H9 (cell line): Measurements from ENCODE around the gene MTURN. TPM values are rescaled to one million over a fixed set of nuclear protein-coding genes. Genes with fewer than 3 reads are reported as not detected.

Experiments used
- DNase-seq: peaks from one replicate; pipeline ENCODE4 v3.0.0-alpha.2; 2017
- H2AFZ ChIP-seq: one replicate; pipeline ENCODE4 v1.6.1; 2013; ENCODE audit warnings: mild to moderate bottlenecking, low read length, control low read depth, moderate library complexity
- H2AK5ac ChIP-seq: 2 replicates; pipeline ENCODE4 v1.6.1; 2013; ENCODE audit warnings: low read length, control low read depth, mixed read lengths; ENCODE audit not compliant: insufficient read length
- H2BK120ac ChIP-seq: one replicate; pipeline ENCODE4 v1.6.1; 2013; ENCODE audit warnings: low read depth, mild to moderate bottlenecking, low read length, control low read depth, inconsistent platforms; ENCODE audit not compliant: poor library complexity, severe bottlenecking
- H2BK12ac ChIP-seq: 2 replicates; pipeline ENCODE4 v1.6.1; 2013; ENCODE audit warnings: low read length, control low read depth, mixed read lengths, low read depth; ENCODE audit not compliant: insufficient read length
- H2BK15ac ChIP-seq: 2 replicates; pipeline ENCODE4 v1.6.1; 2013; ENCODE audit warnings: low read depth, low read length, control low read depth
- H2BK20ac ChIP-seq: one replicate; pipeline ENCODE4 v1.6.1; 2013; ENCODE audit warnings: low read depth, mild to moderate bottlenecking, low read length, control low read depth, inconsistent platforms; ENCODE audit not compliant: poor library complexity, severe bottlenecking
- H2BK5ac ChIP-seq: 2 replicates; pipeline ENCODE4 v1.6.1; 2013; ENCODE audit warnings: low read length, control low read depth, mixed read lengths; ENCODE audit not compliant: insufficient read length
- H3K14ac ChIP-seq: 2 replicates; pipeline ENCODE4 v1.6.1; 2013; ENCODE audit warnings: low read length, control low read depth; ENCODE audit not compliant: insufficient read depth
- H3K18ac ChIP-seq: 2 replicates; pipeline ENCODE4 v1.6.1; 2013; ENCODE audit warnings: low read depth, mild to moderate bottlenecking, mixed read lengths, low read length, control low read depth; ENCODE audit not compliant: insufficient read length
- H3K23ac ChIP-seq: 2 replicates; pipeline ENCODE4 v1.6.1; 2013; ENCODE audit warnings: low read length, control low read depth, mixed read lengths, low read depth; ENCODE audit not compliant: insufficient read length
- H3K23me2 ChIP-seq: 2 replicates; pipeline ENCODE4 v1.6.1; 2013; ENCODE audit warnings: low read depth, mild to moderate bottlenecking, mixed read lengths, low read length, control low read depth; ENCODE audit not compliant: insufficient read length, poor library complexity, severe bottlenecking
- H3K27ac ChIP-seq: 2 replicates; pipeline ENCODE4 v1.5.1; 2013; ENCODE audit warnings: low read length, control low read depth, mixed read lengths, low read depth; ENCODE audit not compliant: insufficient read length
- H3K27me3 ChIP-seq: 2 replicates; pipeline ENCODE4 v1.6.1; 2013; ENCODE audit warnings: low read length, control low read depth, inconsistent platforms; ENCODE audit not compliant: insufficient read depth
- H3K4ac ChIP-seq: 2 replicates; pipeline ENCODE4 v1.6.1; 2013; ENCODE audit warnings: low read depth, mild to moderate bottlenecking, control low read depth, inconsistent platforms, low read length, moderate library complexity
- H3K4me1 ChIP-seq: 2 replicates; pipeline ENCODE4 v1.6.1; 2013; ENCODE audit warnings: low read length, control low read depth, inconsistent platforms; ENCODE audit not compliant: insufficient read depth
- H3K4me2 ChIP-seq: 2 replicates; pipeline ENCODE4 v1.6.1; 2013; ENCODE audit warnings: low read length, control low read depth, mixed read lengths; ENCODE audit not compliant: insufficient read length, insufficient read depth
- H3K56ac ChIP-seq: 2 replicates; pipeline ENCODE4 v1.6.1; 2013; ENCODE audit warnings: low read depth, mild to moderate bottlenecking, mixed read lengths, low read length, control low read depth; ENCODE audit not compliant: insufficient read length
- H3K79me1 ChIP-seq: 2 replicates; pipeline ENCODE4 v1.6.1; 2013; ENCODE audit warnings: low read depth, mild to moderate bottlenecking, moderate library complexity, low read length, control low read depth, inconsistent platforms; ENCODE audit not compliant: insufficient read depth, poor library complexity, severe bottlenecking
- H3K79me2 ChIP-seq: 2 replicates; pipeline ENCODE4 v1.6.1; 2013; ENCODE audit warnings: low read length, control low read depth, inconsistent platforms; ENCODE audit not compliant: insufficient read depth
- H3K9ac ChIP-seq: 2 replicates; pipeline ENCODE4 v1.6.1; 2013; ENCODE audit warnings: low read length, control low read depth, mixed read lengths; ENCODE audit not compliant: insufficient read length; ENCODE audit errors: extremely low read depth
- H3K9me3 ChIP-seq: one replicate; pipeline ENCODE4 v1.6.1; 2013; ENCODE audit warnings: low read depth, low read length, inconsistent platforms; ENCODE audit not compliant: control insufficient read depth
- H3T11ph ChIP-seq: one replicate; pipeline ENCODE4 v1.6.1; 2013; ENCODE audit warnings: mild to moderate bottlenecking, low read length, control low read depth, inconsistent platforms
- H4K20me1 ChIP-seq: one replicate; pipeline ENCODE4 v1.6.1; 2013; ENCODE audit not compliant: control insufficient read depth, insufficient read length, insufficient read depth
- H4K5ac ChIP-seq: 2 replicates; pipeline ENCODE4 v1.6.1; 2013; ENCODE audit warnings: low read depth, mild to moderate bottlenecking, mixed read lengths, low read length, control low read depth; ENCODE audit not compliant: insufficient read length
- H4K8ac ChIP-seq: replicated peaks from 2 replicates; pipeline ENCODE4 v1.6.1; 2013; ENCODE audit warnings: low read length, control low read depth, mixed read lengths, low read depth; ENCODE audit not compliant: insufficient read length
- H4K91ac ChIP-seq: 2 replicates; pipeline ENCODE4 v1.6.1; 2013; ENCODE audit warnings: low read depth, mild to moderate bottlenecking, moderate library complexity, mixed read lengths, low read length, control low read depth; ENCODE audit not compliant: insufficient read length
- H3K27ac Mint-ChIP-seq, 3 experiments: 2 replicates in 2 of 3; 3 replicates in 1 of 3; pipeline ENCODE4 v1.8.0; 2020 to 2021; ENCODE audit warnings: mixed read lengths in 3 of 3, mild to moderate bottlenecking in 1 of 3, moderate library complexity in 1 of 3
- H3K27me3 Mint-ChIP-seq: 2 replicates; pipeline ENCODE4 v1.8.0; 2021; ENCODE audit warnings: low read depth, mild to moderate bottlenecking, moderate library complexity, mixed read lengths
- H3K36me3 Mint-ChIP-seq, 3 experiments: 2 replicates in 2 of 3; 3 replicates in 1 of 3; pipeline ENCODE4 v1.8.0; 2020 to 2021; ENCODE audit warnings: low read depth in 3 of 3, mixed read lengths in 3 of 3; ENCODE audit not compliant: insufficient read depth in 1 of 3
- H3K4me1 Mint-ChIP-seq, 2 experiments: 2 replicates each; pipeline ENCODE4 v1.8.0; 2020; ENCODE audit warnings: mixed read lengths in 2 of 2
- H3K4me3 Mint-ChIP-seq, 2 experiments: 2 replicates in 1 of 2; 3 replicates in 1 of 2; pipeline ENCODE4 v1.8.0; 2020 to 2021; ENCODE audit warnings: mild to moderate bottlenecking in 2 of 2, mixed read lengths in 2 of 2, moderate library complexity in 1 of 2
- H3K9me3 Mint-ChIP-seq, 2 experiments: 2 replicates in 1 of 2; 3 replicates in 1 of 2; pipeline ENCODE4 v1.8.0; 2020; ENCODE audit warnings: mild to moderate bottlenecking in 2 of 2, mixed read lengths in 2 of 2, moderate library complexity in 1 of 2
- CTCF ChIP-seq: fragments of 200-600 bp; sonication (generic); conservative IDR thresholded peaks from 3 replicates; pipeline ENCODE4 v1.8.0; 2021; ENCODE audit warnings: antibody characterized with exemption, mild to moderate bottlenecking
- WGBS: extraction: QIAGEN DNeasy Blood & Tissue Kit; methylation state at CpG from one replicate; pipeline ENCODE4 v1.1.7; 2013; ENCODE audit warnings: missing lambda C conversion rate, low lambda C conversion rate, mixed read lengths; ENCODE audit not compliant: insufficient read length; ENCODE audit errors: extremely low coverage; 5-methylcytosine and 5-hydroxymethylcytosine counted together
- total RNA-seq: library from RNA; stranded (reverse); gene quantifications from 2 replicates; pipeline ENCODE4 v1.2.1, GENCODE V29; 2021

The MTURN gene
- total RNA-seq, 1 experiment from 2014 or later = 3.4 TPM

- Histone ChIP-seq H4K91ac (no peak overlapping the region), H3T11ph (no peak overlapping the region), H3K79me2 (no peaks in the 10 kb centered on the region), H4K20me1 (no peaks in the 10 kb centered on the region), H3K23me2 (no peaks in the 10 kb centered on the region), H3K23ac (no peak overlapping the region), H2BK20ac (no peak overlapping the region), H4K8ac (no peak overlapping the region), H3K56ac (no peak overlapping the region), H2BK12ac (no peak overlapping the region), H3K79me1 (no peaks in the 10 kb centered on the region), H2BK15ac (no peak overlapping the region), H3K9ac (no peak overlapping the region), H3K14ac (no peak overlapping the region), H2BK120ac (no peak overlapping the region), H3K18ac (no peak overlapping the region), H3K27ac (no peak overlapping the region), H4K5ac (no peak overlapping the region), H2AFZ (no peak overlapping the region), H2BK5ac (no peak overlapping the region), H3K4ac (no peak overlapping the region), H3K4me2 (no peak overlapping the region), H3K27me3 (no peaks in the 10 kb centered on the region), H3K9me3 (no peaks in the 10 kb centered on the region), H3K4me1 (no peaks in the 10 kb centered on the region), H2AK5ac (no peak overlapping the region)
- Mint-ChIP-seq H3K9me3 (no peaks in the 10 kb centered on the region), H3K4me1 (peaks cover 0 to 2% of the 10 kb centered on the region in 2 experiments; a peak in 1 of 4 replicates), H3K4me3 (no peak overlapping the region), H3K27ac (no peak overlapping the region; a peak in 1 of 7 replicates), H3K27me3 (peaks cover 4% of the 10 kb centered on the region; the same call in 1 of the 2 replicates), H3K36me3 (no peaks in the 10 kb centered on the region)
- TF ChIP-seq CTCF = no peak
- WGBS = no CpG with 5 or more reads among the region's 4 CpGs
- DNase-seq = no peak
Observed at GRCh38 chr7:30207376-30207775, 72.6 kb downstream of the MTURN start.
